SHP77 treated with DMSO at 0.1 percent for 48 hours (cell line): ENCODE results near the gene GJB4.
"Not testable (repeated sequence)": the region's sequence is repeated elsewhere in the genome, so short reads cannot be mapped to it uniquely, and the experiment has no call there.

ENCODE experiments used
- DNase-seq: peaks from one replicate; lab custom pipeline; 2025; lab: John Stamatoyannopoulos, UW

The GJB4 gene

GRCh38 chr1:34746785-34747637, 12.5 kb upstream of the GJB4 start:
- DNase-seq: no peak

- no peak for DNase-seq
These were observed 11.9 kb upstream of the GJB4 start for GRCh38 chr1:34747638-34747941.

GRCh38 chr1:34749992-34750391, 9.5 kb upstream of the GJB4 start:
- no peak for DNase-seq

DNA sequence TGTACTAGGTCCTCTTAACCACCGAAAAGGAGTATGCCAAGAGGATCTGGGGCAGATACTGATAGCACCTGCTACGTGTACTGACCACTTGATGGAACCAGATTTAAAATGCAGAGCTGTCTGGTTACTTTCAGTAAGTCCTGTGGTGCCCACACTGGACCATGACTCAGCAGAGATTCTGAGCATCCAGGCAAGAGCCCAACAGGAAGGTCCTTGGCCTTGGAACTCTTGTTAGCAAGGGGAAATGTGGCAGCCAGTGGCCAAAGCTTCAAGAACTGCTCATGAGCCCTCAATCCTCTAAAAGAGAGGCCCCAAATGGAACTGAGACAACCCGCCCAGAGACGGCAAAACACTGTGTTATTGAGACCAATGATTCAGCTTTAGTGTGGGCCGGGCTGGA, 8.9 kb upstream of the GJB4 start:
- DNase-seq: no peak

- DNase-seq: no peak
These were observed 6.4 kb upstream of the GJB4 start for GRCh38 chr1:34753163-34753562.

DNA sequence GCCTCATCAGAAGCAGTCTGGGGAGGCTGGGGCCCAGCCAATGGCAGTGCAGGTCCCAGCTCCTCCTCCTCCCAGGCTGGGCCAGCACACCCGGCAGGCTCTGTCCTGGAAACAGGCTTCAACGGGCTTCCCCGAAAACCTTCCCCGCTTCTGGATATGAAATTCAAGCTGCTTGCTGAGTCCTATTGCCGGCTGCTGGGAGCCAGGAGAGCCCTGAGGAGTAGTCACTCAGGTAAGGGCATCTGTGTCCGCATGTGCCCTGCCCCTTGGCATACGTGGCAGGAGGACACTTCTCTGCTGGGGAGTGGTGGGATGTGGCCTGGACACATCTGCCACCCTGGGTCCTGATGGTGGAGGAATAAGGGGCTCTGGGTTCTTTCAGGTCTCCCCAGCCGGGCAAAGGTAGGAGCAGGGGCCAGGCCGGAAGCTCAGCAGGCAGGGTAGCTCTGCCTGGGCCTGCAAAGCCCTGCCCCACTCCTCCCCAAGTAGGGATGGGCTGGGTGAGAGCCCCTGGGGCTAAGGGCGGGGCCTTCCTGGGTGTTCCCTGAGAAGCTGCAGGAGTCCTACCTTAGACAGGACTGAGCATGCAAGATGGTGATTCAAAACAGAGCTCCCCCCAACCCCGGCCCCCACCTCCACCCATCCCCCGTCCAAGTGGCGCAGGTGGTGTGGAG, 4.4 kb upstream of the GJB4 start, which contains the start of gene GJB5:
GJB5 (plus strand) TSS at position 84 of the 674 bp plus-strand sequence. CDS start 2,284 bp downstream, outside the sequence.
- DNase-seq: no peak

DNA sequence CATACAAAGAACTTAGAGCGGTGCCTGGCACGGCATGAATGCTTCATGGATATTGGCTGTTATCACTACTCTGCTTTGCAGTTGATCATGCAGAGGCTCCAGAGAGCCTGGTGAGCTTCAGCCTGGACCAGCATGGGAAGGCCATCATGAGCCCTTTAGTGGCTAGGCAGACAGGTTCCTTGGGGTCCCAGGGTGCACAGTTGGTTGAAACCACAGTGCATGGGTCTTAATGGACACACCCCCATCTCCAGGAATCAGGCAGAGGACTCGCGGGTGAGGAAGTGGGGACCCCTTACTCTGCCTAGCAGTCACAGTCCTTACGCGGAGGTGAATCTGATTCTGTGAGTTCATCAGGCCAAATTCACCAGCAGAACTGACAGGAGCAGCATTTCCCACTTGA, 3.6 kb upstream of the GJB4 start:
- no peak for DNase-seq

DNA sequence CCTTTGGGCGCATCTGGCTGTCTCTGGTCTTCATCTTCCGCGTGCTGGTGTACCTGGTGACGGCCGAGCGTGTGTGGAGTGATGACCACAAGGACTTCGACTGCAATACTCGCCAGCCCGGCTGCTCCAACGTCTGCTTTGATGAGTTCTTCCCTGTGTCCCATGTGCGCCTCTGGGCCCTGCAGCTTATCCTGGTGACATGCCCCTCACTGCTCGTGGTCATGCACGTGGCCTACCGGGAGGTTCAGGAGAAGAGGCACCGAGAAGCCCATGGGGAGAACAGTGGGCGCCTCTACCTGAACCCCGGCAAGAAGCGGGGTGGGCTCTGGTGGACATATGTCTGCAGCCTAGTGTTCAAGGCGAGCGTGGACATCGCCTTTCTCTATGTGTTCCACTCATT, 2.2 kb upstream of the GJB4 start:
- DNase-seq: no peak

GRCh38 chr1:34758751-34759150, 789 bp upstream of the GJB4 start:
- no peak for DNase-seq

DNA sequence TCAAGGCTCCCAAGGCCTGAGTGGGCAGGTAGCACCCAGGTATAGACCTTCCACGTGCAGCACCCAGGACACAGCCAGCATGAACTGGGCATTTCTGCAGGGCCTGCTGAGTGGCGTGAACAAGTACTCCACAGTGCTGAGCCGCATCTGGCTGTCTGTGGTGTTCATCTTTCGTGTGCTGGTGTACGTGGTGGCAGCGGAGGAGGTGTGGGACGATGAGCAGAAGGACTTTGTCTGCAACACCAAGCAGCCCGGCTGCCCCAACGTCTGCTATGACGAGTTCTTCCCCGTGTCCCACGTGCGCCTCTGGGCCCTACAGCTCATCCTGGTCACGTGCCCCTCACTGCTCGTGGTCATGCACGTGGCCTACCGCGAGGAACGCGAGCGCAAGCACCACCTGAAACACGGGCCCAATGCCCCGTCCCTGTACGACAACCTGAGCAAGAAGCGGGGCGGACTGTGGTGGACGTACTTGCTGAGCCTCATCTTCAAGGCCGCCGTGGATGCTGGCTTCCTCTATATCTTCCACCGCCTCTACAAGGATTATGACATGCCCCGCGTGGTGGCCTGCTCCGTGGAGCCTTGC, 1.7 kb downstream of the GJB4 start:
- DNase-seq: no peak

- DNase-seq: no peak
These were observed 2.3 kb downstream of the GJB4 start for GRCh38 chr1:34761776-34762307.

- DNase-seq: no peak
These were observed 3.1 kb downstream of the GJB4 start for GRCh38 chr1:34762474-34763141.

DNA sequence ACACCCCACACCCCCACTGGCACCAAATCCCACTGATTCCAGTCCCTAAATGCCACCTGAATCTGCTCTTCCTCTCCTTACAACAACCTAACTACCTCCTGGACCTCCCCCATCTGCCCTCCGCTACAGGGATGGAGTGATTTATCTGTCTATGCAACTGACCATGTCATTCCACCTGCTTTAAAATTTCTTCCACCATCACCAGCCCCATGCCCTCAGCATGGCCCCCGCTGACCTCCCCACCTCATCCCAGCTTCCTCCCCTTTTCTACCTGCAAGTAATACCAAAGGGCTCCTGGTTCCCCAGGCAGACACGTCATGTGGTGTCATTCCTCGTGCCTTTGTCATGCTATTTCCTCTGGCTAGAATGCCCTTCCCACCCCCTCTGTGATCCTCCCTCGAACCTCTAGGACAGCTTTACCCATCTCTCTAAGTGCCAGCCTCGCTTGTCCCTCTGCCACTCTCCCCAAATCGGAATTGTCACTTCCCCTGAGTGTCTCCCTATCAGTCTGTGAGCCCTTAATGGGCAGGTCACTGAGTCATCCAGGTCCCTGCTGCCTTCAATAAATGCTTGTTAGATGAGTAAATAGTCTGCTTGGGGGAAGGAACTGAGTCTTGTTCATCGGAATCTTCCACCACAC, 3.7 kb downstream of the GJB4 start:
- no peak for DNase-seq

DNA sequence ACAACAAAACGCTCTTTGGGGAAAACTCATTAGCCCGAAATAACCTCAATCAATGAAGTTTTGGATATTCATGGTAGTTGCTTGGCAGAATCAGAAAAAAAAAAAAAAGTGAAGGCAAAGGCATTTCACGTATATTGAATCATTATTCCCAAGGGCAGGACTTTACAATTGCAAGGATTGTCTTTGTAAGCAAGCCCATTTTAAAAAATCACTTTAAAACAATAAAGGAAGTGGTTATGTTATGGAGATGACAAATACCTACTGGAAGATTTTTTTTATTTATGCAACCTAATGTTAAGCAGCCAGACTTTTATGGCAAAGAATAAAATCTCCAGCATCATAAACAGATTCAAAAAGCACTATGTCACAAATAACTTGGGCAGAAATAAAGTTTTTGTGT, 9.3 kb downstream of the GJB4 start:
- no peak for DNase-seq

DNA sequence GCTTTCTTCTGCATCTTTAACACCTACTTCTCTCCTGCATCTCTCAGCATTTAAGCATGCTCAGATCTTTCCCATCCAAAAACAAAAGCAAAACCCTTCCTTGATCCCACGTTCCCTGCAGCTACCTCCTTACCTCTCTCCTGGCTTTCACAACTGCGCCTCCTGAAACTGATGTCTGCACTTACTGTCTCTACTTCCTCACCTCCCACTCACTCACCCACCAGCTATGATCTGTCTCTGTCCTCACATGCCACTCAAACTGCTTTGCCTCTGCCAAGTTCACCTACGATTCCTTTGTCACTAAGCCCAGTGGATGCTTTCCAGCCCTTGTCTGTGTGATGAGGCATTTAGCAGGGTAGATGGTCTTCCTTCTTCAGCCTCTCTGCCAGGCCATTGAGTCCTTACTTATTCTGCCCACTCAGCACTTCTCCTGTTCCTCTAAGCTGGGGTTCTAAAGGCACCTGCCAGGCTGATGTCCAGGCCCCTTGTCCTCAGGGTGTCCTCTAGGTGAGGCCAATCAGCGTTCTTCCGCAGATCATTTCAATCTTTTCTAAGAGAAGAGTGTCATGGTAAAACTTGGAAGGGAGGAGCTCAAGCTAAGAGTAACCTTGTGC, 11.5 kb downstream of the GJB4 start:
- no peak for DNase-seq

DNA sequence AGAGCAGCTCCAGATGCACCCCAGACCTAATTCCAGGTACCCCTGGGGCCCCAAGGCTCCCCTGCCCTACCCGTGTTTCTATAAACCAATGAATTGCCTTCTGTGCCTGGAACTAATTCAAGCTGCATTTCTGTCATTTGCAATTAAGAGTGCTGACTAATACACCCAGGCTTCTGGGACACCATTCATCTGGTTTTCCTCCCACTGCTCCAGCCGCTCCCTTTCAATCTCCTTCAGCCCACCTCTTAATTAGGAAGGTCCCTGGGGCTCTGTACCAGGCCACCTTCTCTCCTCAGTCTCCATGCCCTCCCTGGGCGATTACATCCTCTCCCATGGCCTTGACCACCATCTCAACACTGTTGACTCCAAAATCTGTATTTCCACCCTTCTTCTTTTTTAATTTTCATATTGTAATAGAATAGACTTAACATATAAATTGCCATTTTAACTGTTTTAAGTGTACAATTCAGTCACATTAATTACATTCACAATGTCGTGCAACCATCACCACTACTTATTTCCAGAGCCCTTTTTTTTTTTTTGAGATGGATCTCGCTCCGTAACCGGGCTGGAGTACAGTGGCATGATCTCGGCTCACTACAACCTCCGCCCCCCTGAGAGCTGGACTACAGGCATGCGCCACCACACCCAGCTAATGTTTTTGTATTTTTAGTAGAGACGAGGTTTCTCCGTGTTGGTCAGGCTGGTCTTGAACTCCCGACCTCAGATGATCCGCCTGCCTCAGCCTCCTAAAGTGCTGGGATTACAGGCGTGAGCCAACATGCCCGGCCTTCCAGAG, 12.2 kb downstream of the GJB4 start:
- DNase-seq: no peak

DNA sequence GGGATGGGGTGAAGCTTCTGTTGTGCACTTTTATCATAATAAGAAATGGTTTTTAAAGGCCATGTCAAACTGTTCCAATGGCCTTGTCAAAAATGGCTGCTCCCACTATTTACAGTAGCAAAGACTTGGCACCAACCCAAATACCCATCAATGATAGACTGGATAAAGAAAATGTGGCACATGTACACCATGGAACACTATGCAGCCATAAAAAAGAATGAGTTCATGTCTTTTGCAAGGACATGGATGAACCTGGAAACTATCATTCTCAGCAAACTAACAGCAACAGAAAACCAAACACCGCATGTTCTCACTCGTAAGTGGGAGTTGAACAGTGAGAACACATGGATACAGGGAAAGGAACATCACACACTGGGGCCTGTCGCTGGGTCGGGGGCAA, 13.6 kb downstream of the GJB4 start:
- DNase-seq: not testable (repeated sequence)

DNA sequence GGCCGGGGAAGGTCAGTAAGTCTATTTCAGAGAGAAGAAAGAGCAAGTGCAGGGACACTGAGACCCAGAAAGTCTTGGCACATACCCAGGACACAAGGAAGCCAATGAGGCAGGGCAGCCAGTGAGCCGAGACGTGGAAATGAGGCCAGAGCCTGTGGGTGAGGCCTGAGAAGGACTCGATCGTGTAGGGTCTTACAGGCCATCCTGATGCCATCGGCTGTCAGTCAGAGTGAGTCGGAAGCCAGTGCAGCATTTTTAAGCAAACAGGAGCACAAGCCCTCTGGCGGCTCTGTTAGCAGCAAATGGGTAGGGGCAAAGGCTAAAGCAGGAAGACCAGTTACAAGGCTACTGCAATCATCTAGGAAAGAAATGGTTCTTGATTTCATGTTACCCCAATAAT, 15.4 kb downstream of the GJB4 start:
- DNase-seq: no peak

DNA sequence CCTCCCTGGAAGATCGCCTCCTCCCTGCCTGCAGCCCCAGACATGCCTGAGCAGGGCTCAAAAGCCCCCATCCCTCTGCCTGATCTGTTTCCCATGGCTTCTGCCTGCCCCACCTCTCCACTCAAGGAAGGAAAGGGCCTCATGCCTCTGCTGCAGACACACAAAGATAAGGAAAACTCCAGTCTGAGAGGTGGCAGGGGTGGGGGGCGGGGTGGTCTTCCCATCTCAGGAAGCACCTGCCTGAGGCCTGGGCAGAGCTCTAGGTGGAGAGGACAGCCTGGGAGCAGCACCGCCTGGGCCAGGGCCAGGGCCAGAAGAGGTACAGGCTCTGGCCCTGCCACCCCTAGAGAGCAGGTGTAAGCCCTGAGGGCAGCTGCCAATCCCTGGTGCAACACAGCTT, 17.4 kb downstream of the GJB4 start:
- DNase-seq: no peak

DNA sequence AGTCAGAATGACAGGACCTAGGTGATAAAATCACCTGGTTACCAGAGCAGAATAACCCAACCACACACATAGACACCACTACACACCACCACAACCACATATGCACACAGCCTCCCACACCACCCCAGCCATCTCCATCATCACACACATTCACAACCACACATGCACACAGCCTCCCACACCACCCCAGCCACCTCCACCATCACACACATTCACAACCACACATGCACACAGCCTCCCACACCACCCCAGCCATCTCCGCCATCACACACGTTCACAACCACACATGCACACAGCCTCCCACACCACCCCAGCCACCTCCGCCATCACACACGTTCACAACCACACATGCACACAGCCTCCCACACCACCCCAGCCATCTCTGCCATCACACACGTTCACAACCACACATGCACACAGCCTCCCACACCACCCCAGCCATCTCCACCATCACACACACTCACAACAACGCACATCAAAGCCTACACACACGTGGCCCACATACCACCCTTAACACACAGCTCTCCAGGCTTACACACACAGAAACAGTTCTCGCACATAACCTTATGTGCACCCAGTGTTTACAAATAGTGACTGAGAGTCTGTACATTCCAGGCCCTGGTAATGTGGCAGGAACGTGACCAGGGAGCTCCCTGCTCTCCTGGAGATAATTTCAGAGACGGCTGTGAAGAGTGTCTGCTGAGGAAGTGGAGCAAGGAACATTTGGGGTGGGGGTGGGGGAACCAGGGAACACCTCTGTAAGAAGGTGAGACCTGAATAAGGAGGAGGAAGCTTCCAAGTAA, 18.2 kb downstream of the GJB4 start:
- no peak for DNase-seq
